Activated T-helper 9 cell treated with anti-CD3 and anti-CD28 coated beads, Interleukin-2, amount 50 U/mL, for 16 hours (primary cell): ENCODE results near the gene EXOC3L1.
A peak's percentile ranks its signal among the peaks of the same experiment; 100 is the strongest.

Experiments used
- DNase-seq: peaks from one replicate; pipeline ENCODE4 v3.0.0-alpha.2; 2020; ENCODE audit warnings: low read depth

Gene EXOC3L1, protein sequence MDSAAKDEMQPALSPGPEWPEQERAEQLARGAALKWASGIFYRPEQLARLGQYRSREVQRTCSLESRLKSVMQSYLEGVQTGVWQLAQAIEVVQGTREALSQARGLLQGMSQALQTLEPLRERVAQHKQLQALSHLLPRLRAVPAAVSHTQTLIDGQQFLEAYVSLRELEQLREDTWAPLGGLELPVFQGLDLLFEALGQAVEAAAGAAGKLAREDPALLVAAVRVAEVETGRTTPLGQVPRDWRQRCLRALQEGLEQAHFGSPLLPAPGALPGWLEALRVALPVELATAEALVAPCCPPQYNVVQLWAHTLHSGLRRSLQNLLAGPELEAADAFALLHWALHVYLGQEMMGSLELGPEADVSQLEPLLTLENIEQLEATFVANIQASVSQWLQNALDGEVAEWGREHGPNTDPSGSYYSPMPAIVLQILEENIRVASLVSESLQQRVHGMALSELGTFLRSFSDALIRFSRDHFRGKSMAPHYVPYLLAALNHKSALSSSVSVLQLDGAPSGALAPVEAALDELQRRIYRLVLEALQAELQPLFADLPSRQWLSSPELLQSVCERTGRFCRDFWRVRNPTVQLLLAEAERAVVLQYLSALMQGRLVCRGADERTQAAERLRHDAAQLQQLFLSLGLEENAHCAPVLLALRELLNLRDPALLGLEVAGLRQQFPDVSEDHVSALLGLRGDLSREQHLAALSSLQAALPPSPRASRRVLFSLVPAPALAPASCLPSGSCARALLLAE

DNA sequence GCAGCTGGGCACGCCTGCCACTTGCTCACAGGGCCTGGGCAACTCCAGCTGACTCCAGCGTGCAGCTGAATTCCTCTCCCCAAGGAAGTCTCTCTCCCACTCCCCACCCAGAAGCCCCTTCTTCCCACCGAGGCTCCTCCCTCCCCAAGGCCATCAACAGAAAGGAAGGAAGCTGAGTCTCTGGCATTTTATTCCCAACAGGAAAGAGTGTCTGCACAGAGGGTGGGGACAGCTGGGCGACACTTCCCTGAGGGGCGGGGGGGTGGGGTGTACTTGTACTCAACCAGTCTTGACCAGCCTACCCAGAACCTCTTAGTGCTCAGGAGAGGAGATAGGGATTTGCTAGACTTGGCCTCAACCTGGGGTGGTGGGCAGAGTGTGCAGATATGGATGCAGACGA lies at the start of gene EXOC3L1:
Gene EXOC3L1, minus strand, starts transcription at position 96 of the 400 bp plus-strand sequence. CDS start 460 bp downstream, outside the sequence.
- DNase-seq = no peak

DNA sequence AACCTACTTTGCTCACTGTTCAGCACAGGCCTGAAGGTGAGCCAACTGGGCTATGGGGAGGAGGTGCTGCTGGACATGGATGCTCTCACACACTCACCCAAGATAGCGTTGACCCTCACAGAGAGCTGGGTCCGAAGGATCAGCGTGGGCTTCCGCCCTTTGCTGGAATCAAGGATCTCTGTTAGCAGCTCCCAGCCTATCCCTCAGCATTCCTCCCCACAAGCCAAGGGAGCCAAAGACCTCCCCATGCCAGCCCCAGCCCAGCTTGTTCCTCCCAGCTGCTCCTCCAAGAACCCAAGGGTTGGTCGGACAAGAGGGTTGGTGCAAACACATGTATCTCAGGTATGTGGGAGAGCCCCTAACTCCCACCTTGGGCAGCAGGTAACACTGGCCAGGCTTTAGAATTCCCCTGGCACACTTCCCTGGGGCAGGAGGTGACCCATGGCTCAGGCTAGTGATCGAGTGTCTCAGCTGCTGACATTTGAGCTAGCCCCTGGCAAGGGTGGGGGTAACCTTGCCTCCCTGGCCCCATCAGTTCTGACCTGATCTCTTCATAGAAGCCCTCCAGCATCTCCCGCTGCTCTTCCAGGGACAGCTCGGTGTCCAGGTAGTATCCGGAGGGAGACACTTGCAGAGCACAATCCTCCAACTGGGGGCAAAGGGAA lies 49.0 kb upstream of the EXOC3L1 start:
- no peak for DNase-seq

DNA sequence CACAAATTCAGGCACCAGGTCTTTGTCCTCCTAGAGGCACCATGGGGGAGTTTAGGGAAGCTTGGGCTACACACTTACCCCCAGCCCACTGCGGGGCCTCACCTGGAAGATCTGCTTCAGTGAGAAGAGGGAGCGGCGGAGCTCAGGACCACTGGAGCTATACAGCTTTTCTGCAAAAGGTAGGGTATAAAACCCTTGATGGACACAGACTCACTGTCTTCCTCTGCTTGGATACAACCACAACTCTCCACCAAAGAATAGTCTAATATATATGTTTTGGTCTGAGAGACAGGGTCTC lies 48.3 kb upstream of the EXOC3L1 start:
- no peak for DNase-seq

DNA sequence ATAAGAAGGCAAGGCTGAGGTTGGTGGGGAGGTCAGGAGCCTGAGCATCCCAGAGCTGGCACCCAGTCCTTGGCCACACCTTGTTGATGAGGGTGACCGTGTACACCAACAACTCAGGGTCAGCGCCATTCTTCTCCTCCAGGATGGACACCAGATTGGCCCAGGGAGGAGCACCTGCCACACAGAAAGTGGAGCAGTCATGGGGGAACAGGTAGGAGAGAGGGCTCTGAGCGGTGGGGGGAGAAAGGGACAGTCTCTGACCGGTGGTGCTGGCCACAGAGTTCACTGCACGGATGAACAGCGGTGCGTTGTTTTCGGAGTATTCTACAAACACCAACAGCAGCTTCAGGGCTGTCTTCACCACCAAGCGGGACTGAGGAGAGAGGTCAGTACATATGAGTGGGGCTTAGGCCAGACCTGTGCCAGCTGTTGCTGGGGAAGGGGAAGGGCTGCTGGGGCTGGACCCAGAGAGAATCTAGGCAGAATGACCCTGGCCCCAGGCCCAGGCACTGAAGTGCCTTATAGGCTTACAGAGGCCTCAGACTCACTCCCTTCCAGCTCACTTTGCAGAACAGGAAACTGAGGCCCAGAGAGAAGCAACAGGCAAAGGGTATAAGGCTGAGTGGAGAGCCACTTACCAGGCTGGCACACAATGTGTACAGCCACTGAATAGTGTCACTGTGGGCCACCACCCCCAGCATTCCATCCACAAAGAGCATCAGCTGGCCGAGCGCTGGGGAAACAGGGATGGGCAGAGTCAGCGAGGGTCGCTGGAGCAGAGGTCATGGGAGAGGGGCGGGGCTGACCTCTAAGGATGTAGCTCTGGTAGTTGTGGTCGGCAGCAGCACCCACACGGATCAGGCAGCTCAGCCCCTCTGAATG lies 47.7 kb upstream of the EXOC3L1 start:
- DNase-seq = no peak

DNA sequence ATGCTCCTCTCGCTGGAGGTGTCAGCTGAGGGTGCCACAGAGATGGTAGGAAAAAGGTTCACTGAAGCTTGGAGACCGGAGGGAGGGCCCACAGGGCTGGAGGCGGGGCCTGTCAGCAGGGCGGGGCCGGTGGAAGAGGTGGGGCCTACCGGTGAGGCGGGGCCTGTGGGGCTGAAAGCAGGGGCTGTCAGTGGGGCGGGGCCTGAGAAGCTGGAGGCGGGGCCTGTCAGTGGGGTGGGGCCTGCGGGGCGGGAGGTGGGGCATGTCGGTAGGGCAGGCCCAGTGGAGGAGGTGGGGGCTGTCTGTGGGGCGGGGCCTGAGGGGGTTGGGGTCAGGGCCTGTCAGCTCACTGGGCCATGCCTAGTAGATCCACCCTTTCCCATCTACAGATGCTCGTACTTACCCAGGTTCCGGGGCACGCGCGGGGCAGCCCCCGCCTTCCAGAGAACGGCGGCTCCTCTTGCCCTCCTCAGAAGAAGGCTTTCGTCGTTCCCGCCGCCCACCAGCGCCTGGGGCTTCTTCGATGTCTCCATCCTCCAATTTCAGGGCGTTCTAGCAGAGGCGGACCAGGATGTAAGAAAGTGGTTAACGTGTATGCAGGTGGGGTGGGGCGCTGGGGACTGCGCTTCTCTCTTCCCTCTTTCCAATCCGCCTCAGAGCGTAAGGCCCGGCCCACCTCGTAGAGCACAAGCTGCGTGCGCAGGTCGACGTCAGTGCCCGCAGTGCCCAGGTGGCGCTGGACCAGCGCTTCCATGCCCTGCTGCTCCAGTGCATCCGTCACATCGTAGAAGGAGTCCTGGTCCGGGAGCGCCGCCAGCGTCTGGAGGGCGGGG lies 46.8 kb upstream of the EXOC3L1 start:
- peak; percentile 66 for DNase-seq

DNA sequence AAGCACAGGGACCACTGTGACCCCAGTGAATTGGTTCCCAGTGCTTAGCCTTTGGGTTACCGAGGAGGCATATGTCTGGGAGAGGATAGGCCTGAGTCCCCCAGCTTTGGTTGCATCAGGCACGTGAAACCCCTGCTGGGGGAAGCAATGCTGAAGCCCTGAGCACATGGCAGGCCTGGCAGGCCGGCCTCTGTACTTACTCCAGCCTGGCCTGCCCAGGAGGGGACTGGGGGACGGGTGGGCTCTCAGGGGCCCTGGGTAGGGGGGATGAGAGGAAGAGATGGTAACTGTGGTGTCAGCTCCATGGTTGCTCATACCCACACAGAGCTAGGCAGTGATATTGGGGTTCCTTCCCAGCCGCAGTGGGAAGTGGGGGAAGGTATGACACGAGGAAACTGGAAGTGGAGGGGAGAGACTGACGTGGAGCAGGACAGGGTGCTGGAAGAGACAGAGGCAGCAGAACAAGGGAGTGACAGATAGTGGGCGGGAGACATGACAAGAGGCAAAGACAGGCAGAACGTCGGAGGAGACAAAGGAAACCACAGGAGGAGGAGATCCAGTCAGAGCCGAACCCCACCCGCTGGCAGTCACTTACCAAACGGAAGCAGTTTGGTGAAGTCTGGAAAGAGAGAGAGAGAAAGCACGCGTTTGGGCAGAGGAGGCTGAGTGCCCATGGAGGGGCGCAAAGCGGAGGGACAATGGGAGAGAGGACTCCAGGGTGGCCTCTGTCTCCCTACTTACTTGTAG lies 46.1 kb upstream of the EXOC3L1 start:
- peak; percentile 46 for DNase-seq

DNA sequence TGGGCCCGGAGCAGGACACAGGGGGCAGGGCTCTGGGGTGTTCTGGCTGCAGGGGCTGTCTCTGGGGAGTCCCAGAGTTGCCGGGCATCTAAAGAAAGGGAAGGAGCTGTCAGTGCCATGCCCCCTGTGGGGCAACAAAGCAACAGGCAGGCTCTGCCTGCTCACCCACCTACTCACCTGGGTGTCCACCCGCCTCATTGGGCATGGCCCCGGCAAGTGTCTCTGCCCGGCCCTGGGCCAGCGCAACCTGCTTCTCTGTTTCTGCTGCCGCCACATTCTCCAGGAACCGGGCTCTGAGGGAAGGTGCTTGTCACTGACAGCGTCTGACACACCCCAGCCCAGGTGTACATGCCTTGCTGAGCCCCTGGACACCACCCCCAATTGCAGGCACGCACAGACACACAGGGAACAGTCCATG lies 44.3 kb upstream of the EXOC3L1 start:
- DNase-seq = no peak

DNA sequence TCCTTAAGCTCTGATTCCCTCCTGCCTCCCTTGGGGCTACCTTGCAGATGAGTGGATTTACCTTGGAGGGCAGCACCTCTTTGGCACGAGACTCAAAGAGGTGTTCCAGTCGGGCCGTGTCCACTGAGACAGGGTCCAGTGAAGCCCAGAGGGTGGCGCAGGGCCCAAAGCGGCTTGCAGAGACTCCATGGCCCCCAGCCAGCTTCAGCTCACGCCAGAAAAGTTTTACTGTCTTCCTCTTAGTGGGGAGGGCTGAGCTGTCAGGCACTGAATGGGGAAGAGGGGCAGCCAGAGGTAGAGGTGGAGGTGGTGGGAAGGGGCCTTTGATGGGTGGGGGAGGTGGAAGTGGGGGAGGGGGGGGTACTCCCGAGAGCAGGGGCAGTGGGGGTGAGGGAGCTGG lies 43.7 kb upstream of the EXOC3L1 start:
- no peak for DNase-seq

DNA sequence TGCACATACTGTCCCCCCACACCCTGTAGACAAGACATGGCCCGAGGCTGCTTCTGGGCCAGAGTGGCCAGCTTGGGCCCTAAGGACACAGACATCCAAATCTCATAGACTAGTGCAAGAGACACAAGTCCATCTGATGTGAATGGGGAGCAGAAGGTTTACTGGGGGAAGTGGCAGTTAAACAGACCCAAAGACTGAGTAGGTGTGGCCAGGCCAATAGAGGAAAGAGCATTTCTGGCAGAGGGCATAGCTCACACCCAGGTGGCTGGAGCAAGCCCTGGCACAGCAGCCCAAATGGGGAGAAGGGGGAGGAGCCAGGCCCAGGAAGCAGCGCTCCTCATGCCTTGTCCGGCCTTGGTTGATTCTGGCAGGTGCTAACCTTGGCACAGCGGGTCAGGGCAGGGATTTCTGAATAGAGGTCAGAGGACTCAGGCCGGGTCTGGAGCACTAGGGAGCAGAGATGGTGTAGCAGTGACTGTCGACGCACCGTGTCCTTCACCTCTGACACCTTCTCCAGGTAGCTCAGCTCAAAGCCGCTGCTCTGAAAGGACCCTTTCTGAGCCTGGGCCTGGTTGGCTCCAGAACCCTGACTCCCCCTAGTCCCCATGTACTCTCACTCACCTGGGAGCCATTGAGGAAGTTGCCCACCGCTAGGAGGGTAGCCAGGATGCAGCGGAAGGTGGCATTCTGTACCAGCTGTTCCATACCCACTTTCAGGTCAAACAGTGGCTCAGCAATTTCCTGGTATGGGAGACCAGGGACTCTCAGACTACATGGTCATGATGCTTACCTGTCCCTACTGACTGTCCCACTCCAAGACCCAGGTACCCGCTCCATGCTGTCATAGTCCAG lies 41.1 kb upstream of the EXOC3L1 start:
- no peak for DNase-seq

DNA sequence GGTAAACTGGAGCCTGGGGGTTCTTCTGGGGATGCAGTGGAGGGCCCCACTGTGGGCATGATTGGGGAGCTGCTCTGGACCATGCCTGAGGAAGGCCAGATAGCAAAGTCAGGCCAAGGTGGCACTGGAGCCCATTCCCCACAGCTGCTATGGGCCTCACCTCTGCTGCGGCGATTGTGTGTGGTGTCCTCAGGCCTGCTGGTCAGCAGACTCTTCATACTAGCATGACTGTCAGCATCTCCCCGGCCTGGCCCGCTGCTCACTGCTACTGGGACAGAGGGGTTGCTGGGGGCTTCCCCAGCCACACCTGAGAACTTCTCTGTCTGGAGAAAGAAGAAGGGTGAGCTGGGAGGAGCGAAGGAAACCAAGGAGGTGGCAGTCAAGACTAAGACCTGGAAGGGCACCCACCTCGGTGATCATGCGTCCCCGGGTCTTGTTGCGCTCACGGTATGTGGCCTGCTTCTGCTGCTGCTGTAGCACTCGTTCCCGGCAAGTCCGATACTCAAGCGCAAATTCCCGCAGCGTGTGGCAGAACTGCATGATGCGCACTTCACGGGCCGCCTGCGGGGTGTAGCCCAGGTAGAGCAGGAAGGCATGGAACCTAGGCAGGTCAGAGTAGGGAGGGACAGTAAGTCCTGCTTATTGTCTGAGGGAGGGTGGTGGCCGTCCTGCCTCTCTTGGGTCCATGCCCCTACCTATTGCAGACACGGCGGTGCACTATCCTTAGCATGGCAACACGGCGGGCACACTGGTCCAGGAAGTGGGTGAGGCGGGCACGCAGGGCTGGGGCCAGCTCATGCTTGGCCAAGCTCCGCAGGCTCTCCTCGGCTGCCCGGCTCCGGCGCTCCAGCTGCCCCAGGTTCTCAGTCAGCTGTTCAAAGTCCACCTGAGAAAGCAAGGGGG lies 40.2 kb upstream of the EXOC3L1 start:
- no peak for DNase-seq

DNA sequence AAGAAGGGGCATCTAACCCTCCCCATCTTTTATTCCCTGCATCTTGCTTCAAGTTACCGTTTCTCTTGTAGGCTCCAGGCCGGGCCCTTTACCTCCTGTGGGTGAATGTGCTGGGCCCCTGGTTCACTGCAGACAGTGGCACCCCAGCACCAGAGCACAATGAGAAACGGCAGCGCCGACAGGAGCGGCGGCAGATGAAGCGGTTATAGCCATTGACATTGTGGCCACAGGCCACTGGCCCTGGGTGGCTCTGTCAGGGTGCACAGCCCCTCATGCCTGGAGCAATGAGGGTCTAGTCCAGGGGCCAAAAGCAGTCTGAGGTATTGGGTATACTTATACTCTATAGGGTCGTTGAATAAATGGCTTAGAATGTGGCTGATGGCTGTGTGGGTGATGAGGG lies 39.0 kb upstream of the EXOC3L1 start:
- no peak for DNase-seq

DNA sequence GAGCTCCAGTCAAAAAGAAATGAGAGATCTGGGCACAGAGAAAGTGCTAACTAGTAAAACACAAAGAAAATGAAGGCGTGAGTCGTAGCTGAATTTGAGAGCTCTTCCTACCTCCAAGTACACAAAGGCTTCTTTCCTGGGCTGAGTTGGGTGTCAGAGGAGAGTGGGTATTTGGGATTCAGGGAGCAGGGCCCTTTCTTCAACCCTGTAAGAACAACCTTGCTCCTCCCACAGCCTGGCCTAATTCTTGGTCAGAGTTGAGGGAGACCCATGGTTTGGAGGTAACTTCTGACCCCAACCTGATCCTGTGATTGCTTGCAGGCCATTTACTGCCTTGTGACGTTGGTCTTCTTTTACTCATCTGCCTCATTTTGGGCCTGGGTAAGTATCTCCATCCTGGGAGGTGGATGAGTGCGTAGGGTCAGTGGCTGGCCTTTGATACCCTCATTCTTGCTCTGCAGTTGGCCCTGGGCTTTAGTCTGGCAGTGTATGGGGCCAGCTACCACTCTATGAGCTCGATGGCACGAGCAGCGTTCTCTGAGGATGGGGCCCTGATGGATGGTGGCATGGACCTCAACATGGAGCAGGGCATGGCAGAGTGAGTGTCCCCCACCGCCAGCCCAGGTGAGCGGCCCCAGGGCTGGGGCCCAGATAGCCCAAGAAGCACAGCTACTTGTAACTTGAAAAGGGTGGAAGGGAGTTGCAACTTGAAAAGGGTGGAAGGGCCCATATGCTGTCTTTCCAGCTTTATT lies 38.3 kb upstream of the EXOC3L1 start:
- DNase-seq = no peak

DNA sequence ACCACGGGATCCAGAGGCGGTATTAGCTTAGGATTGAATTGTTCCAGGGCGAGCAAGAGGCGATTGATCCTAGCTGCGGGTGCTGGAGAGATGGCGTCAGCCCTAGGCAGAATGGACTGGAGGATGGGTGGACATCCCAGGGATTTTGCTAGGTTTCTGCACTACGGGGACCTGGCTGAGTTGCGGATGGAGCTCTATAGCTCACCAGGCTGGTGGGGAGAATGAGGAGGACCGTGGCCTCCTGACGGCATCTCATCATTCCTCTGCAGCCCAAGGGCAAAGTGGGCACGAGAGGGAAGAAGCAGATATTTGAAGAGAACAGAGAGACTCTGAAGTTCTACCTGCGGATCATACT lies 37.6 kb upstream of the EXOC3L1 start:
- no peak for DNase-seq

DNA sequence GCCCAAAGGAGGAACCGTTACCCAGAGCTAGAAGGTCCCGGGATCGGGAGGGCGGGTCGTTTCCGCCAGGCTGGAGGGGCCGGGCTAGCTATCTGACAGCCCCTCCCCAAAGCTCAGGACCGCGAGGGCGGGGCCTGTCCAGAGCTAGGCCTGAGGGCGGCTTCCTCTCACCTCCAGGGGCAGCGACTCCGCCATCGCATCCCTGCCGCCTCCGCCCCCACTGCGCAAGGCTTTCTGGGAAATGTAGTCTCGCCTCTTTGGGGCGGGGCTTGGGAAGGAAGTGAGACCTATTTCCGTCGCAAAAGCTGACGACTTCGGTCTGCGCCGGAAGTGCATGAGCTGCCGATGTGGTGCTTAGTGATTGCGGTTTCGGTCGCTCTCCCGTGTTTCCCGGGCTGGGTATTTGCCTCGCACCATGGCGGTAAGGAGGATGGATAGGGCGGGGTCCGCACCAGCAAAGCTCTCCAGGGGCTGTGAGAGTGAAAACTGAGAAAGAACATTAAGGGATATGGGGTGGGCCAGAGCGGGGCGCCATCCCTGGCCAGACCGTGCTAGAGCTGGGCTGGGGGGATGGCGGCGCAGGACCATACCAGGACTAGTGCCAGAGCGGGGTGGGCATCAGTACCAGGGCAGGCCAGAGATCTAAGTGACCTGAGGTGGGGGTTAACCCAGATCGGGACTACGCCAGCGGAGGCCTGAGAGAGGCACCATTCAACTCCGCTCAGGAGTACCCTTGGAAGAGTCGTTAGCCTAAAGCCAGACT lies 37.0 kb upstream of the EXOC3L1 start, which contains the start of gene TMEM208:
Gene TMEM208, plus strand, starts transcription at position 327 of the 763 bp plus-strand sequence. Its CDS starts 89 bp downstream, at position 416.
- DNase-seq = peak; percentile 97

DNA sequence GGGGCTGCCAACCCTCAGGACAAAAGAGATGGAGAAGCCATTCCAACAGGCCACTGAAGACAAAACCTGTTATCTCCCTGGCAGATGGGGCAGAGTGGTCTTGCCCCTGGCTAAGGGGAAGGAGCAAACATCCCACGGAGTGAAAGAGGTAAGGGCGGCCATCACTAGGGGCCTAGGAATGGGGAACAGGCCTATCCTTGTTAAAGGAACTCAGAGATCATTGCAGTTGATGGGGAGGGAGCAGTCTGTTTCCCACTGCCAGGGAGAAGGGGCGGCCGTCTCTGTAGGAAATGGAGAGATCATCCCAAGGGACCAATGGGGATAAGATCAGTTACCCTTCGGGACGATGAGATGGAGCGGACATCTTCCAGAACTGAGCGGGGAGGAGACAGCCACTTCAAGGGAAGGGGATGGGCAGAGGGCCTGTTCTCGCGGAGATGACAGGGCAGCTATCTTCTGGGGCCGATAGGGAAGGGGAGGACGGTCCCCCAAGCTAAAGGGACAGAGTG lies 36.4 kb upstream of the EXOC3L1 start:
- no peak for DNase-seq

DNA sequence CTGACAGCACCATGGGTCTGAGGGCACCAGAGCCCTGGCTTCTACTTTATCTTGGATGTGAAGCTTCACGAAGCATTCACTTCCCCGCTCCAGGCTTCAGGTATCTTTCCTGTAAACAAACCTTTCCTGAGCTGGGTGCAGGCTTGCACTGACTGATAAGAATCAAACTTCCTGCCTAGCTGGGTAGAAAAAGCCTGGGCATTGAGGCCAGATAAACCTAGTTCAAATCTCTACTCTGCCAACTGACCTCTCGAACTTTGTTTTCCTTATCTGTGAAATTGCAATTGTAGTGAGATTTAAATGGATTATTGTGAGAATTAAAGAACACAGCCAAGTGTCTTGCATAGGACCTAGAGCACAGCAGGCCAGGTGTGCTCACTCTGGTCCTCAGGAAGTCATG lies 34.1 kb upstream of the EXOC3L1 start:
- no peak for DNase-seq
